Astrocyte (in vitro differentiated cells and primary cell): Measurements from ENCODE around the gene GLB1L3.

ENCODE experiments used
- EZH2 ChIP-seq: IDR thresholded peaks from 2 replicates; pipeline ENCODE4 v1.6.1; 2012; ENCODE audit warnings: mild to moderate bottlenecking, low read length, inconsistent platforms; ENCODE audit not compliant: insufficient read depth
- TF ChIP-seq, protein P1 (sequence below): IDR thresholded peaks from 2 replicates; pipeline ENCODE4 v1.5.1; 2011; ENCODE audit warnings: low read depth, mild to moderate bottlenecking, inconsistent platforms, low read length, moderate library complexity; ENCODE audit not compliant: insufficient read depth

DNA sequence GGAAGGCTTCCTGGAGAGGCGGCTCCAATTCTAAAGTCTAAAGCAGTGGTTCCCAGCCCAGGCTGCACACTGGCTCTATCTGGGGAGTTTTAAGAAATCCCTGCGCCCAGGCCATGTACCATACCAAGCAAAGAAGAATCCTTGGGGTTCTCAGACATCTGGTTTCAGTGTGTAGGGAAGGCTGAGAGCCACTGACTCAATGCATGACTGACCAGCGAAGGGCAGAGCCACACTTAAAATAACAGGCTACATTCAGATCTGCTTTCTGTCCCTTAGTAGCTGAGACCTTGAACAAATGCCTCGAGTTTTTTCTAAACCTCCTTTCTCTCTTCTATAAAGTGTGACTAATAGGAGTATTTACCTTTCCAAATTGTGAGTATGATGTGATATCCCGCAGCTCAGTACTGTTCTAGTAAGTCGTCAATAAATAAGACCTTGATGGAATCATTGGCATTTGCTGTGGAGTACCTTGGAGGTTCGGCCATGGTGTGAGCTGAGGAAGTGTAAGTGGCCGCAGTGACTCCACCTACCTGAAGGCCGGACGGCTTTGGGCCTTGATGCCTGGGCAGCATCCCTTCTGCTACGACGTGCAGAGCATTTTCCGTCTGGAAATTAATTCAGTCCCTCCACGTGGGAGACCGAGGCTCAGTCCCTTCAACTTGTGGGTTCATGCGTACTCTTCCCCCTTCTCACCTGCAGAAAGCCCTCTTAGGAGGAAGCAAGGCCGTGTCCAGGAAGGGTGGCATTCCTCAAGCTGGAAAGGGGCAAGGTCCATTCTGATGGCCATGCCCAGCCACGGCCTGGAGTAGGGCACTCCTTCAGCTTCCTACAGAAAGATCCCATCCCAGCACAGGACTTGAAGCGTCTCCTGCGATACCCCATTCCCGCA, 80.7 kb downstream of the GLB1L3 start:
- TF ChIP-seq, protein P1, sequence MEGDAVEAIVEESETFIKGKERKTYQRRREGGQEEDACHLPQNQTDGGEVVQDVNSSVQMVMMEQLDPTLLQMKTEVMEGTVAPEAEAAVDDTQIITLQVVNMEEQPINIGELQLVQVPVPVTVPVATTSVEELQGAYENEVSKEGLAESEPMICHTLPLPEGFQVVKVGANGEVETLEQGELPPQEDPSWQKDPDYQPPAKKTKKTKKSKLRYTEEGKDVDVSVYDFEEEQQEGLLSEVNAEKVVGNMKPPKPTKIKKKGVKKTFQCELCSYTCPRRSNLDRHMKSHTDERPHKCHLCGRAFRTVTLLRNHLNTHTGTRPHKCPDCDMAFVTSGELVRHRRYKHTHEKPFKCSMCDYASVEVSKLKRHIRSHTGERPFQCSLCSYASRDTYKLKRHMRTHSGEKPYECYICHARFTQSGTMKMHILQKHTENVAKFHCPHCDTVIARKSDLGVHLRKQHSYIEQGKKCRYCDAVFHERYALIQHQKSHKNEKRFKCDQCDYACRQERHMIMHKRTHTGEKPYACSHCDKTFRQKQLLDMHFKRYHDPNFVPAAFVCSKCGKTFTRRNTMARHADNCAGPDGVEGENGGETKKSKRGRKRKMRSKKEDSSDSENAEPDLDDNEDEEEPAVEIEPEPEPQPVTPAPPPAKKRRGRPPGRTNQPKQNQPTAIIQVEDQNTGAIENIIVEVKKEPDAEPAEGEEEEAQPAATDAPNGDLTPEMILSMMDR = no peak
- TF ChIP-seq EZH2 = no peak
